Stimulated activated CD4-positive, alpha-beta T cell treated with anti-CD3 and anti-CD28 coated beads, Interleukin-4, amount 100 ng/mL, for 48 hours (primary cell): ENCODE data around the gene WDFY3.

Experiments used
- DNase-seq, 2 donors: peaks; one replicate each; pipeline ENCODE4 v3.0.0-alpha.2; 2020; ENCODE audit warnings: low read depth in 2 of 2

The WDFY3 gene

GRCh38 chr4:84913176-84913575, 53.3 kb downstream of the WDFY3 start:
- no peak for DNase-seq

GRCh38 chr4:84912741-84913140, 53.7 kb downstream of the WDFY3 start:
- no peak for DNase-seq

- DNase-seq, result no peak
These were observed 57.6 kb downstream of the WDFY3 start for GRCh38 chr4:84908876-84909275.

- no peak for DNase-seq
These were observed 59.3 kb downstream of the WDFY3 start for GRCh38 chr4:84907145-84907544.

GRCh38 chr4:84905646-84906045, 60.8 kb downstream of the WDFY3 start:
- DNase-seq, result no peak

- no peak for DNase-seq
These were observed 64.7 kb downstream of the WDFY3 start for GRCh38 chr4:84901740-84902281.

- no peak for DNase-seq
These were observed 65.3 kb downstream of the WDFY3 start for GRCh38 chr4:84901173-84901572.

GRCh38 chr4:84899616-84900015, 66.9 kb downstream of the WDFY3 start:
- no peak for DNase-seq

GRCh38 chr4:84897516-84897915, 69.0 kb downstream of the WDFY3 start:
- DNase-seq, result no peak

- DNase-seq, result no peak
These were observed 71.2 kb downstream of the WDFY3 start for GRCh38 chr4:84895283-84895682.

- DNase-seq, result no peak
These were observed 71.9 kb downstream of the WDFY3 start for GRCh38 chr4:84894621-84895020.

GRCh38 chr4:84892950-84893349, 73.5 kb downstream of the WDFY3 start:
- no peak for DNase-seq

GRCh38 chr4:84887824-84888223, 78.7 kb downstream of the WDFY3 start:
- no peak for DNase-seq

- no peak for DNase-seq
These were observed 86.8 kb downstream of the WDFY3 start for GRCh38 chr4:84879651-84880200.

GRCh38 chr4:84878546-84878945, 87.9 kb downstream of the WDFY3 start:
- DNase-seq, result no peak

- no peak for DNase-seq
These were observed 88.4 kb downstream of the WDFY3 start for GRCh38 chr4:84878090-84878489.

GRCh38 chr4:84877051-84877833, 89.2 kb downstream of the WDFY3 start:
- no peak for DNase-seq

- no peak for DNase-seq
These were observed 90.7 kb downstream of the WDFY3 start for GRCh38 chr4:84875636-84876371.

- no peak for DNase-seq
These were observed 91.9 kb downstream of the WDFY3 start for GRCh38 chr4:84874619-84875018.

- no peak for DNase-seq
These were observed 95.9 kb downstream of the WDFY3 start for GRCh38 chr4:84870398-84871163.

- DNase-seq, result no peak
These were observed 100.2 kb downstream of the WDFY3 start for GRCh38 chr4:84866295-84866694.

GRCh38 chr4:84865600-84865999, 100.9 kb downstream of the WDFY3 start:
- no peak for DNase-seq
